RWPE2 (cell line): ENCODE results near the gene GRM4.

Experiments used
- ATAC-seq: fragments of 200-7000 bp; cut with Tn5 transposase; 3 replicates; pipeline ENCODE4 v1.9.1; 2021; ENCODE audit warnings: low read depth
- DNase-seq: peaks from one replicate; pipeline ENCODE4 v3.0.0-alpha.2; 2020; ENCODE audit warnings: low spot score
- H3K27ac ChIP-seq: fragments of 450-650 bp; 2 replicates; pipeline ENCODE4 v1.5.1; 2017; ENCODE audit warnings: mild to moderate bottlenecking; ENCODE audit not compliant: poor library complexity, severe bottlenecking
- H3K27me3 ChIP-seq: fragments of 250-450 bp; sonication (Bioruptor Pico); 2 replicates; pipeline ENCODE4 v1.5.1; 2021; ENCODE audit warnings: mild to moderate bottlenecking, moderate library complexity; ENCODE audit not compliant: insufficient read depth, poor library complexity, severe bottlenecking
- H3K36me3 ChIP-seq: fragments of 250-450 bp; sonication (Bioruptor Pico); 2 replicates; pipeline ENCODE4 v1.5.1; 2020; ENCODE audit warnings: low read depth, mild to moderate bottlenecking, moderate library complexity
- H3K4me1 ChIP-seq: fragments of 250-450 bp; sonication (Bioruptor Pico); 2 replicates; pipeline ENCODE4 v1.5.1; 2021; ENCODE audit warnings: mild to moderate bottlenecking, moderate library complexity; ENCODE audit not compliant: insufficient read depth, poor library complexity, severe bottlenecking
- H3K4me3 ChIP-seq: fragments of 250-450 bp; sonication (Bioruptor Pico); 2 replicates; pipeline ENCODE4 v1.5.1; 2021; ENCODE audit warnings: mild to moderate bottlenecking, moderate library complexity; ENCODE audit not compliant: severe bottlenecking
- H3K9me3 ChIP-seq: fragments of 250-450 bp; sonication (Bioruptor Pico); 2 replicates; pipeline ENCODE4 v1.5.1; 2021; ENCODE audit warnings: mild to moderate bottlenecking, moderate library complexity; ENCODE audit not compliant: severe bottlenecking
- CTCF ChIP-seq: fragments of 450-650 bp; IDR thresholded peaks from one replicate; pipeline ENCODE4 v1.5.1; 2017; ENCODE audit warnings: mild to moderate bottlenecking, moderate library complexity; ENCODE audit not compliant: poor library complexity, severe bottlenecking

Gene GRM4

DNA sequence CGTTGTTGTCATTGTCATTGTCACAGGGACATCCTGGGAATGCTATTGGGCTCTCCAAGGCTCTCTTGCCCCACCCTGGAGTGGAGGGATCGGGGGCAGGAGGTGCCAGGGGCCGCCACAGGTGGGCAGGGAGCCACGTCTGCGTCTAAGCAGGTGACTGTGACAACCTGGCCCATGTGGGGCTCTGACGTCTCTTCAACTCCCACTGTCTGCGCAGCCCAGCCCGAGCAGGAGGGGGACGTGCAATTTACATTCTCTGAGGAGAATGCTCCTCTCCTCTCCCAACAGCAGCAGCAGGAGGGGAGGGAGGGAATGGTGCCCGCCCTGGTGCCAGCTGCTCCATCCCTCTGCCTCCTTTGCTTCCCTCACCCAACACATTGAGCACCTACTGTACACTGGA lies 50.1 kb downstream of the GRM4 start:
- no peak for TF ChIP-seq CTCF
- Histone ChIP-seq H3K27ac (no peak overlapping the region), H3K36me3 (no peaks in the 10 kb centered on the region), H3K4me3 (no peak overlapping the region), H3K27me3 (peaks cover 6% of the 10 kb centered on the region), H3K4me1 (no peaks in the 10 kb centered on the region), H3K9me3 (no peaks in the 10 kb centered on the region)
- ATAC-seq (no peak), DNase-seq (no peak)

- Histone ChIP-seq H3K9me3 (no peaks in the 10 kb centered on the region), H3K4me1 (no peaks in the 10 kb centered on the region), H3K4me3 (no peak overlapping the region), H3K27ac (no peak overlapping the region), H3K27me3 (peaks cover 6% of the 10 kb centered on the region), H3K36me3 (no peaks in the 10 kb centered on the region)
- ATAC-seq (no peak), DNase-seq (no peak)
- no peak for TF ChIP-seq CTCF
These were observed 50.8 kb downstream of the GRM4 start for GRCh38 chr6:34095136-34095505.

DNA sequence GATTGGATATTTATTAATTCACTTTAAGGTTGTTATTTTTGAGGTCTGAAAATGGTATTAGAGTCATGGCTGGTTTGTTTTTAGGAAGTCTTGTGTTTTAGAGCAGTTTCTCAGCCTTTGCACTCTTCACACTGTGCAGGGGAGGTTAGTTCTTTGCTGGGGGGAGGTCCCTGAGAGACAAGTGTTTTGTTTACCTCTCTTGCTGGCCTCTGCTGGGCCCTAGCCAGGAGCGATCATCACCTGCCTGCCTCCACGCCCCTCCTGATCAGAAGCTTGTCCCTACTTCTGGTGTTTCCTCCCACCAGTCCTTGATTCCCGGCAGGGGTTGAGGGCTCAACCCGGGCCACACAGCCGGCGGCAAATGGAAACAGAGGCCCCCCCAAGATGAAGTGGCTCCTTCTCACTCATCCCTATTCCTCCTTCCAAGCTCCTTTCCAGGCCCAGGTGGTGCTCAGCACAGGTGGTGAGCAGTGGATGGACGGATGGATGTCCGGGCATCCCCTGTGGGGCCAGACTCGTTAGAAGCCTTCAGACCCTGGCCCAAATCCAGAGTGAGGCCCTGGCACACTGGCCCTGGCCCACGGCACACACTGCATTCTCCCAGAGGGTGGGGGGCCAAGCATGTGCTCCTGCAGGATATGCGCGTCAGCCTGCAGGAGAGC lies 51.3 kb downstream of the GRM4 start:
- H3K9me3 ChIP-seq, result no peaks in the 10 kb centered on the region
- ATAC-seq (no peak), DNase-seq (no peak)
- H3K36me3 ChIP-seq, result no peaks in the 10 kb centered on the region
- TF ChIP-seq CTCF, result no peak
- no peak overlapping the region for H3K27ac ChIP-seq
- H3K4me1 ChIP-seq, result no peaks in the 10 kb centered on the region
- H3K27me3 ChIP-seq, result peaks cover 6% of the 10 kb centered on the region
- H3K4me3 ChIP-seq, result no peak overlapping the region

- Histone ChIP-seq H3K9me3 (no peaks in the 10 kb centered on the region), H3K27me3 (peaks cover 6% of the 10 kb centered on the region)
- ATAC-seq, result no peak
These were observed 51.9 kb downstream of the GRM4 start for GRCh38 chr6:34093854-34094430.

More at GRCh38 chr6:34093854-34094430, 51.9 kb downstream of the GRM4 start:
- H3K4me3 ChIP-seq, result no peak overlapping the region
- no peak for DNase-seq
- no peak overlapping the region for H3K27ac ChIP-seq
- TF ChIP-seq CTCF, result no peak
- no peaks in the 10 kb centered on the region for H3K36me3 ChIP-seq
- no peaks in the 10 kb centered on the region for H3K4me1 ChIP-seq
